Tibial nerve (tissue), 4 donors: ENCODE measurements around the gene ST6GALNAC1.

ENCODE experiments used
- CTCF ChIP-seq, 5 experiments: fragments of 200-600 bp in 3 of 5; fragments of 450-650 bp in 2 of 5; sonication (generic) in 3 of 5; IDR thresholded peaks; one replicate each; pipeline ENCODE4 v1.5.1; 2016 to 2019; ENCODE audit warnings: antibody characterized with exemption in 5 of 5, mild to moderate bottlenecking in 3 of 5, moderate library complexity in 2 of 5
- EP300 ChIP-seq, 2 donors: sonication (generic); formaldehyde crosslinking; IDR thresholded peaks; one replicate each; pipeline ENCODE4 v1.6.1; 2017; ENCODE audit warnings: antibody characterized with exemption in 2 of 2, mild to moderate bottlenecking in 1 of 2
- POLR2A ChIP-seq, 2 donors: fragments of 450-650 bp; IDR thresholded peaks; one replicate each; pipeline ENCODE4 v1.6.1; 2017; ENCODE audit warnings: antibody characterized with exemption in 2 of 2, mild to moderate bottlenecking in 2 of 2, moderate library complexity in 2 of 2

GRCh38 chr17:76642994-76643393 is 563 bp downstream of the ST6GALNAC1 start:
- no peak for TF ChIP-seq EP300 (IDR thresholded peaks at IDR 0.05)
- TF ChIP-seq CTCF (IDR thresholded peaks at IDR 0.05), result no peak
- TF ChIP-seq POLR2A (IDR thresholded peaks at IDR 0.05), result no peak
